Measurements from ENCODE around the gene ACTBL2.
"Not testable (repeated sequence)": the region's sequence is repeated elsewhere in the genome, so short reads cannot be mapped to it uniquely, and the experiment has no call there.

Gene ACTBL2

DNA sequence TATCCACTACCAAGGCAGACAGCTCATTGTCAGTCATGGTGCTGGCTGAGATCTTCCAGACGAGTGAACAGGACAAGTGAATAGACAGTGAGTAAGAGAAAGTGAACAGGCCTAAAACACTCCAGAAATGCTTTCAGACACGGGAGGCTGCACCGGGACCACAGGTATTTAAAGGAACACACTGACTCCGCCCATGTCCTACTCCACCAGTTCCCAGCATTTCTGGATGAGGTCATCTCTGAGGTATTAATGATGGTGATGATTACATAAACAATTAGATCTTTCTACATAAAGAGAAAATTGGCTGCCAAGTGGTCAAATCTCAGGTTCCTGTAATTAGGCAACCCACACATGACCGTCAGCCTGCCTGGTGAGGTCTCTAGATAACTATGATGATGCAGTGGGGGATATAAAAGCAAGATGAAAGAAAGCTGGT, at the start of gene ACTBL2:
TSS of gene ACTBL2 (minus strand) at position 141 of the 436 bp plus-strand sequence. CDS start at position 37, 104 bp downstream.
- TF ChIP-seq, protein P1, sequence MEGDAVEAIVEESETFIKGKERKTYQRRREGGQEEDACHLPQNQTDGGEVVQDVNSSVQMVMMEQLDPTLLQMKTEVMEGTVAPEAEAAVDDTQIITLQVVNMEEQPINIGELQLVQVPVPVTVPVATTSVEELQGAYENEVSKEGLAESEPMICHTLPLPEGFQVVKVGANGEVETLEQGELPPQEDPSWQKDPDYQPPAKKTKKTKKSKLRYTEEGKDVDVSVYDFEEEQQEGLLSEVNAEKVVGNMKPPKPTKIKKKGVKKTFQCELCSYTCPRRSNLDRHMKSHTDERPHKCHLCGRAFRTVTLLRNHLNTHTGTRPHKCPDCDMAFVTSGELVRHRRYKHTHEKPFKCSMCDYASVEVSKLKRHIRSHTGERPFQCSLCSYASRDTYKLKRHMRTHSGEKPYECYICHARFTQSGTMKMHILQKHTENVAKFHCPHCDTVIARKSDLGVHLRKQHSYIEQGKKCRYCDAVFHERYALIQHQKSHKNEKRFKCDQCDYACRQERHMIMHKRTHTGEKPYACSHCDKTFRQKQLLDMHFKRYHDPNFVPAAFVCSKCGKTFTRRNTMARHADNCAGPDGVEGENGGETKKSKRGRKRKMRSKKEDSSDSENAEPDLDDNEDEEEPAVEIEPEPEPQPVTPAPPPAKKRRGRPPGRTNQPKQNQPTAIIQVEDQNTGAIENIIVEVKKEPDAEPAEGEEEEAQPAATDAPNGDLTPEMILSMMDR (IDR thresholded peaks at IDR 0.05; ENCODE audit: insufficient read depth, missing control alignments), result no peak
- no peak for FAIRE-seq
- no peak for DNase-seq (ENCODE audit: insufficient read length, low spot score)

DNA sequence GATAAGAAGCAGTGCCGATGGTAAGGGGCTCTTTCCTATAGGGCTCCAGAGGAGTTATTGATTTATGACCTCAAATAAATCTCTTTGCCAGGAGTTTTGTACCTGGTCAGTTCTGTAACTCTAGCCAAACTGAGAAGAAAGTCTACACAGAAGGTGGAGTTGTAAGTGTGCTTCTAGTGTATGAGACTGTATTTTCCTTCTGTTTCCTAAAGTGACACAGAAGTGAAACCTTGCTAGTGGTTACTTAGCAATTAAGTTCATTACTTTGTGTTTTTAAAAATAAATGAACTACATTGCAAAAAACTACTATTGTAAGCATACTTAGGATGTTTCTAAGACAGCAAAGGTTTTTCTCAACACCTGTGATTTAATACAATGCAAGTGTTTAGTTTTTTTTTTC, 48.7 kb upstream of the ACTBL2 start:
- TF ChIP-seq, protein P1 (IDR thresholded peaks at IDR 0.05; ENCODE audit: insufficient read depth, missing control alignments), result no peak
- DNase-seq (ENCODE audit: insufficient read length, low spot score), result no peak
- no peak for FAIRE-seq

DNA sequence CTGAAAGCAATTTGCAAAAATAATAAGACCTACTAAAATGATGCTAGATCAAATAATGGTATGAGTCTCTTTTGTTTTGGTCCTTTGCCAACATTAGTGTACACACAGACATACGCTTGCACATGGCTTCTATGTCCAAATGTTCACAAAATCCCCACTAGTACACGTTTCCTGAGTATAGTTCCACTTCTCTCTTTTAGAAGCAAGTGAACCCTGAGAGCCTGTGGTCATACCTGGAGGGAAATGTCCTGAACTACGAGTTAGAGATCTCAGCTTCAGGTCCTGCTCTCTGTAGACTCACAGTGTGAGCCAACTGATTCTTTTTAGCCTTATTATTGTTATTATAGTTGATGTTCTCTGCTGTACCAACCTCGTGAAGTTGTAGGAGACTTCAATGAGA, 47.3 kb upstream of the ACTBL2 start:
- TF ChIP-seq, protein P1 (IDR thresholded peaks at IDR 0.05; ENCODE audit: insufficient read depth, missing control alignments), result no peak
- DNase-seq (ENCODE audit: insufficient read length, low spot score), result no peak

DNA sequence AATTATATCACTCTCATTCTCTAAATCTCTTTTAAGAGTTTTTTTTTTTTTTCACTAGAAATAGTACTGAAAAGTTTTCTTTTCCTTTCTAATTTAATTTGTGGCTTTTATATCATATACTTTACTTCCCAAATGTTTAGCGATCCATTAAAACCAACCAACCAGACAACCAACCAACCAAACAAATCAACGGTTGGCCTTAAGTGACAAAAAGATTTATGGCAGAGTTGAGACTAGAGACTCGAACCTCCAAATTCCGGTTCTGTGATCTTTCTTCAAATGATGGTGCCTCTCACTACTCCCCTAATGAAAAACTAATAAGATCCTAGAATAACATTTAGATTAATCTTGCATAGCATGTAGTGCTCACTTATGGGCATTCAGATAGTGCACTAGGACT, 45.3 kb upstream of the ACTBL2 start:
- FAIRE-seq, result no peak
- DNase-seq (ENCODE audit: insufficient read length, low spot score), result no peak
- TF ChIP-seq, protein P1 (IDR thresholded peaks at IDR 0.05; ENCODE audit: insufficient read depth, missing control alignments), result no peak

More for the DNA sequence above, 47.3 kb upstream of the ACTBL2 start:
- no peak for FAIRE-seq

DNA sequence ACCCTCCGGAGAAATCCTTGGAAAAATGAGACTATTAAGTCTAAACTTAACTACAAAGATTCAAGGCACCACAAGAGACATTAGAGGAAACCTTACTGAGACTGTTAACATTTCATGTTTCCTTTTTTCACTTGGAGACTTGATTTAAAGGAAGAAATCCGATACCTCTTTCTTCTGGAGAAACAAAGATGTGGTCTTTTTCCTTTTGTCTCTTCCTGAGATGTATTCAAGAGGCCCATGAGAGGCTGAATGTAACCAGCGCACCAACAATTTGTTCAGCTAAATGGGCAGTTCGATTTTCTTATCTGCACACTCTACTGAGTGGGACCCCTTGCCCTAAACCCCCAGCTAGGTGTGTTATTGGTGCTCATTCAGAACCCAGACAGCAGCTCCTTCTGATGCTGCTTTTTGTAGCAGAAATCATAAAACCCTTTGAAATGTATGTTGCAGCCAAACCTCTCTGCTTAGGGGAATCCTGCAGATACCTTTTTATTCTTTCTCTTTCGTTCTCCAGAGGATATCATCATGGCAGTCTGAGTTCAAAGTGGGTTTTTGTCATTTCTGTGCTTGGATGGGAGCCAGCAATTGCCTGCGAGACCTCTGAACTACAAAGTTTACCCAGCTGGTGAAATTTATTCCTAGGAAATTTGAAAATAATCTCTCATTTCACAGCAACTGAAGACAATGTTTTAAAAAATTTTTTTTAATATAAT, 41.9 kb upstream of the ACTBL2 start:
- FAIRE-seq, result no peak
- TF ChIP-seq, protein P1 (IDR thresholded peaks at IDR 0.05; ENCODE audit: insufficient read depth, missing control alignments), result no peak
- DNase-seq (ENCODE audit: insufficient read length, low spot score), result no peak

DNA sequence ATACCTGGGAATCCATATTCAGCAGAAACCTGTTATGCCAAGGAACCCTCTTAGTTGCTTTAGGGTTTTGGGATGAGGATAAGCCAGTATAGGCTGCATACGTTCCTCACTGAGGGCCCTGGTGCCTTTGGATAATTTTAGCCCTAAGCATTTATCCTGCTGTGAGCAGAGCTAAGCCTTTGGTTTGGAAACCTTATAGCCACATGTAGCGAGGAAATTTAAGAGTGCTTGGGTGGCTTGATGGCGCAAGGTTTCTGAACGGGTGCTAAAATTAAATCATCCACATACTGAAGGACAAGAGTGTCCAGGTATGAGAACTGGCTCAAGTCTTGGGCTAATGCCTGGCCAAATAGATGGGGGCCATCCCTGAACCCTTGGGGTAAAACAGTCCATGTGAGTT, 39.9 kb upstream of the ACTBL2 start:
- DNase-seq (ENCODE audit: insufficient read length, low spot score); FAIRE-seq: not testable (repeated sequence)

DNA sequence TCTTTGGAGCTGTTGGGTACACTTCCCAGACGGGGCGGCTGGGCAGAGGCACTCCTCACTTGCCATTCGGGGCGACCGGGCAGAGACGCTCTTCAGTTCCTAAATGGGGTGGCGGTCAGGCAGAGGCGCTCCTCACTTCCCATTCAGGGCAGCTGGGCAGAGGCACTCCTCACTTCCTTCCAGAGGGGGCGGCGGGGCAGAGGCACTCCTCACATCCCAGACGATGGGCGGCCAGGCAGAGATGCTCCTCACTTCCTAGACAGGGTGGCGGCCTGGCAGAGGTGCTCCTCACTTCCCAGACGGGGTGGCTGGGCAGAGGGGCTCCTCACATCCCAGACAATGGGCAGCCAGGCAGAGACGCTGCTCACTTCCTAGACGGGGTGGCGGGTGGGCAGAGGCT, 35.8 kb upstream of the ACTBL2 start:
- not testable (repeated sequence) for DNase-seq (ENCODE audit: insufficient read length, low spot score); FAIRE-seq

DNA sequence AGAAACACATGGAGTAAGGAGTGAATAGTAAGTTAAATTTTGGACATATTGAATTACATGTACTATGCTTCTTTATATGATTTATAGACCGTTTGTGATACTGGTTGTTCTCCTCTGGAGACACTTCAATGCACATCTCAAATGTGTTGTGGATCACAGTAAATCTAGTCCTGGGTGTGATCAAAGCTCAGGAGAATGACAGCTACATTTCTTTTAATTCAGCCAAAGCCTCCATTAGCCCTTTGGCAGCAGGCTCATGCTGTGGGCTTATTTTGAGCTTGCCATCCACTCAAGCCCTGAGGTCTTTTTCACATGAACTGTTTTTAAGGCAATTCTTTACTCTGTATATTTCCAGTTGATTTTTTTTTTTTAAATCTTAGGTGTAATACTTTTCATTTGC, 34.6 kb upstream of the ACTBL2 start:
- DNase-seq (ENCODE audit: insufficient read length, low spot score), result no peak
- TF ChIP-seq, protein P1 (IDR thresholded peaks at IDR 0.05; ENCODE audit: insufficient read depth, missing control alignments), result no peak
- no peak for FAIRE-seq
